ENCODE results near the gene SCAP.
"Not testable (repeated sequence)": the region's sequence is repeated elsewhere in the genome, so short reads cannot be mapped to it uniquely, and the experiment has no call there.

SCAP gene

DNA sequence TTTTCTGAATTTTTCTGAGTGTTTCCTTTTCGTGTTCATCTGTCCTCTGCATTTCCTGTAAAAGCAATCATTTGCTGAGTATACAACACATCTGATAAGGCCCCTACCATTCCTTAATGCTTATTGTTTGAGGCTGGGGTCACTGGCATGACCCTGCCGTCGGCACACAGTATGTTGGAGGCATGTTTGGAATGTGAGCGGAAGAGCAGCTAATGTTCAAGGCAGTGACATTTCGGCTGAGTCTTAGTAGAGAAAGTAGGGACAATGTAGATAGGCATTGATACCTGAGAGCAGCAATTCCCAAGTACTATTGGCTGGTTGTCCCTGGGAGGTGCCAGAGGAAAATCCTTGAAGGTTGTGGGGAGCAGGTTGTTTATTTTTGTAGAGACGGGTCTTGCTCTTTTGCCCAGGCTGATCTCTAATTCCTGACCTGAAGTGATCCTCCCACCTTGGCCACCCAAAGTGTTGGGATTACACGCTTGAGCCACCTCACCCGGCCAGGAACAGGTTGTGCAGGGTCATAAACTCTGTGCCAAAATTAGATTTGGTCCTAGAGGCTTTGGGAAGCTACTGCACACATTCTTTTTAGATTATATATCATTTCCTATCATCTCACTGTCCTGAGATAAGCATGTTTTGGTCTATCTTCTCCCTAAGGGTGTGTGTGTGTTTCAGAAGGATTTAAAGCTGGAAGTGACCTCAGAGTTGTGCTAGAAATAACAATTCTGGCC lies 81.4 kb downstream of the SCAP start:
- DNase-seq: no peak

DNA sequence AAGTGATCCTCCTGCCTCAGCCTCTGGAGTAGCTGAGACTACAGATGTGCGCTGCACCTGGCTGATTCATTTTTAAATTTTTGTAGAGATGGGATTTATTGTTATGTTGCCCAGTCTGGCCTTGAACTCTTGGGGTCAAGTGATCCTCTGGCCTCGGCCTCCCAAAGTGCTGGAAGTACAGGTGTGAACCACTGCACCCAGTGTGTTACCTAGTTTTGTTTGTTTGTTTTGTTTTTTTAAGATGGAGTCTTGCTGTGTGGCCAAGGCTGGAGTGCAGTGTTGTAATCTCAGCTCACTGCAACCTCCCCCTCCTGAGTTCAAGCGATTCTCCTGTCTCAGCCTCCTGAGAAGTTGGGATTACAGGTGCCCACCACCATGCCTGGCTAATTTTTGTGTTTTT lies 82.8 kb downstream of the SCAP start:
- DNase-seq: no peak

DNA sequence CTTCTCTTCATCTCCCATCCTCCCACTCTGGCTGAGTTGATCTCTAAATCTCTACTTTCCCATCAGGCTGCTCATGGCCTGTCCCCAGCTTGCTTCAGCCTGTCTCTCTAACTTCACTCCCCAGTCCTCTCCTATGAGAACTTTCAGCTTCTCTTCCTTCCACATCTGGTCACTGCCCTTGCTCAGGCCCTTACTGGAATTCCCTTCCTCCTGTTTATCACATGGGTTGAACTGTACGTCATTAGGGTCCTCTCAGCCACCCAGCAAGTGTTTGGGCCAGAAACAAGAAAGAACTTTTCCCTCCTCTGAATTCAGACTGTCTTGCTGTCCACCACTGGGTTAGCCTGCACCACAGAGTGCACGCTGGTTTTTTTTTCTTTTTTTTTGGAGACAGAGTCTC lies 89.9 kb downstream of the SCAP start:
- DNase-seq: no peak

GRCh38 chr3:47385007-47385406 lies 90.7 kb downstream of the SCAP start:
- no peak for DNase-seq

DNA sequence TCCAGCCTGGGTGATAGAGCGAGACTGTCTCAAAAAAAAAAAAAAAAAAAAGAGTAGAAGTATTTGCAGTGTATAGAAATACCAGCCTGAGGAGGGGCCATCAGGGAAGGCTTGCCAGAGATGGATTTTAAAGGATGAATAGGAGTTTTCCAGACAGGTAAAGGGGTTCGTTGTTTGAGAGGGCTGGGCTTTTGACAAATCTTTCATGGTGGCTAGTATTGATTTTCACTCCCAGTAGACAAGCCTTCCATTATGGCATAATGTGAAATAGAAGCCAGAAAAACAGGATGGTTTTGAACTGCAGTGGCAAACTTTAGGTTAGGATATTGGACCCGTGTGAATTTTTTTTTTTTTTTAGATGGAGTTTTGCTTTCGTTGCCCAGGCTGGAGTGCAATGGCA lies 91.3 kb downstream of the SCAP start:
- no peak for DNase-seq

GRCh38 chr3:47381317-47382157 lies 94.2 kb downstream of the SCAP start:
- DNase-seq: peak; percentile 36 to 87 (median 47)

- DNase-seq: peak; percentile 97 to 99 (median 98)
Observed at GRCh38 chr3:47380601-47381316, 95.0 kb downstream of the SCAP start, which contains the start of gene PTPN23. Gene PTPN23, plus strand, starts transcription at chr3:47381021. Its CDS starts 76 bp downstream, at chr3:47381097.

DNA sequence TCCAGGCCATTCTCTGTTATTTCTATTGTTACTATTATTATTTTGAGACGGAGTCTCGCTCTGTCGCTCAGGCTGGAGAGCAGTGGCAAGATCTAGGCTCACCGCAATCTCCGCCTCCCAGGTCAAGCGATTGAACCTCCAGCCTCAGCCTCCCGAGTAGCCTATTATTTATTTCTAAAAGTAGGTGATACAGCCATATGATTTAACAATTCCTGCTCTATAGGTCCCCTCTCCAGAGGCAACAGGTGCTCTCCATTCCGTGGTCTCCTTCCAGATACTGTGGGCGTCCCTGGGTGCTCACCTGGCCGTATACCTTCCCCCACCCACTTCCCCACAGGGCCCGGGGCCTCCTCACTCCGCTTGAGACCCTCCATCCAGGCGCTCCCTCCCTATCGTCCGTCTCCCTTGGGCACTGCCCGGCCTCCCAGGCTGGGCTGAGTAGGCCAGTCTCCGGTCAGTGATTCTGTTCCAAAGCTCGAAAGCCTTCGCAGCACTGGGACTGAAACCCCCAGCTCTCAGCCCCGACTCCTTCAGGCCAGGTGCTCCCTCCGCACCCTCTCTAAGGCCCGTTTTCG lies 95.6 kb downstream of the SCAP start:
- DNase-seq: no peak

GRCh38 chr3:47379411-47379899 lies 96.3 kb downstream of the SCAP start:
- DNase-seq: no peak

- no peak for DNase-seq
Observed at GRCh38 chr3:47378869-47379268, 96.9 kb downstream of the SCAP start.

- DNase-seq: no peak
Observed at GRCh38 chr3:47377186-47377585, 98.6 kb downstream of the SCAP start.

- no peak for DNase-seq
Observed at GRCh38 chr3:47376393-47376792, 99.3 kb downstream of the SCAP start.

- no peak for DNase-seq
Observed at GRCh38 chr3:47374587-47374986, 101.2 kb downstream of the SCAP start.

DNA sequence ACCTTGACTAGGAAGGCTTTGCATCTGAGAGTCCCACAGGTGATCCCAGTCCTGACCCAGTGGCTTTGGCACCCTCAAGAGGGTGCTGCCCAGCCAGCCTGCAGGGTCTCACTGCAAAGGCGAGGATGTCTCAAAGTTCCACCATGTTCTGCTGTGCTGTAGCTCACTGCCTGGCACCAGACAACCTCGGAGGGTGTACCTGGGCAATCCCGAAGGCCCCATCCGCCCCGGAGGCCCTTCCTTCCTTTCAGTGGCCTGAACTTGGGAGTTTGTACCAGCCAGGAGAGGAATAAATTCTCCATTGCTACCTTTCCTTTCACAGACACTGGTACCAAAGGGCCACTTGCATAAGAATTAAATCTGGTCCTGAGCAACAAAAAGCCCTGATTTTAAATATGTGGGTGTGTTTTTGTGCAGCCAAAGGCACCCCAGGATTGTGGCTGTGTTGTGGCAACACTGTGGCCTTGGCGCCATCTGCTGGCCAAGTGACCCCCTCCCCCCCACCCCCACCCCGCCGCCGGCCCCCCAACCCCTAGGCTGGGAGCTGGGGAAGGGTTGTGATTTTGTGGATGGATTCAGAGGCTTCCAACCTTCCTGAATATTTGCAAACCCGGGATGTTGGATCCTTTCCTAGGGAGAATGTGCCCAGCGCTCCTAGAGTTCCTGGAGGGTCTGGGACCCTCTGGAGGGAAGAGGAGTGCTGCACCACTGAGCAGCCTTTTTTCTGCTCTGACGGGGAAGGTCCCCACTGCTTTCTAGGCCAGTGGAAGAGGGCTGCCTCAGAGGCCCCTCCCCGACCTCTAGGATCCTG lies 104.6 kb downstream of the SCAP start:
- peak in 2 of 5 donors; percentile 11 to 25 for DNase-seq

GRCh38 chr3:47370020-47370419 lies 105.7 kb downstream of the SCAP start:
- not testable (repeated sequence) for DNase-seq

DNA sequence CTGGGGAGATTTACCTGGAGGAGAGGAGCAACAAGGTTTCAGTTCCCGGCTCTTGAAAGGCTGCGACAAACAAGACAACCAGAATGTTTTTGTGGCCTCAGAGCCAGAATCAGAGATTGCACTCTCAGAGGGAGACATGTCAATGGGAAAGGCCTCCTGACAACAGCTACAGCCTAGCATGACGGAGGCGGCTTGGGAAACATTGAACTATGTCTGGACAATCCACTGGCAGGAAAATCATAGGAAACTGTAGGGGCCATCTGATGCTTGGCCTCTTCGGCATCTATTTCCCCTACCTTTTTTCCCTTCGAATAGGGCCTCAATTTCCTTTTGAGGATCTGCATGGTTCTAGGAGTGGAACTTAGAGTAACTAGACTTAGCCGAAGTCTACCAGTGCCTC lies 108.1 kb downstream of the SCAP start:
- DNase-seq: no peak

DNA sequence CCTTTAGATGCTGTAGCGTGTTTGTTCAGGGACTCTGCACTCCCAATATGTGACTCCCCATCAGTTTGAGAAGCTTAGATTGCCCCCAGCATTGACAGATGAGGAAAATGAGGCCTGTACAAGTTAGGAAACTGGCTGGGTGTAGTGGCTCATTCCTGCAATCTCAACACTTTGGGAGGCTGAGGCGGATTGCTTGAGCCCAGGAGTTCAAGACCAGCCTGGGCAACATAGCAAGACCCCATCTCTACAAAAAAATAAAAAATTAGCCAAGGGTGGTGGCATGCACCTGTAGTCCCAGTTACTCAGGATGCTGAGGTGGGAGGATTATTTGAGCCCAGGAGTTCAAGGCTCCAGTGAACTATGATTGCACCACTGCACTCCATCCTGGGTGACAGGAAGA lies 108.9 kb downstream of the SCAP start:
- DNase-seq: no peak

GRCh38 chr3:47365213-47366153 lies 110.3 kb downstream of the SCAP start:
- no peak for DNase-seq

Measured in T-helper 1 cell (primary cell).